H1 (cell line): ENCODE measurements around the gene ANXA4.

Experiments used
- BCL11A ChIP-seq, 2 experiments: IDR thresholded peaks; one replicate each; pipeline ENCODE4 v1.6.1; 2011; ENCODE audit warnings: low read depth in 2 of 2, low read length in 2 of 2, mild to moderate bottlenecking in 2 of 2
- CEBPB ChIP-seq: IDR thresholded peaks from 2 replicates; pipeline ENCODE4 v1.6.1; 2012; ENCODE audit warnings: low read depth, low read length
- CTCF ChIP-seq, 3 experiments: IDR thresholded peaks; 1 replicate in 2 of 3; 2 replicates in 1 of 3; pipeline versions ENCODE4 v1.5.1 to v1.6.1; 2011; ENCODE audit warnings: low read length in 3 of 3, mild to moderate bottlenecking in 3 of 3, inconsistent platforms in 2 of 3, low read depth in 1 of 3, moderate library complexity in 1 of 3; ENCODE audit not compliant: insufficient read depth in 1 of 3; ENCODE audit errors: control extremely low read depth in 1 of 3
- MAX ChIP-seq: IDR thresholded peaks from 2 replicates; pipeline ENCODE4 v1.6.1; 2012; ENCODE audit warnings: inconsistent platforms
- POLR2A ChIP-seq, 2 experiments: IDR thresholded peaks; 1 replicate in 1 of 2; 2 replicates in 1 of 2; pipeline ENCODE4 v1.6.1; 2011; ENCODE audit warnings: low read depth in 2 of 2, low read length in 2 of 2, mild to moderate bottlenecking in 2 of 2; ENCODE audit errors: control extremely low read depth in 1 of 2
- POLR2AphosphoS5 ChIP-seq: IDR thresholded peaks from 2 replicates; pipeline ENCODE4 v1.6.1; 2011; ENCODE audit warnings: low read depth, low read length
- POU5F1 ChIP-seq: IDR thresholded peaks from 2 replicates; pipeline ENCODE4 v1.6.1; 2011; ENCODE audit warnings: low read depth, mild to moderate bottlenecking, low read length, moderate library complexity
- RAD21 ChIP-seq, 2 experiments: IDR thresholded peaks in 1 of 2; conservative IDR thresholded peaks in 1 of 2; 2 replicates each; pipeline ENCODE4 v1.6.1; 2011; ENCODE audit warnings: low read depth in 2 of 2, low read length in 2 of 2, improper control_type of control experiment in 1 of 2, inconsistent platforms in 1 of 2, mild to moderate bottlenecking in 1 of 2, moderate library complexity in 1 of 2
- RXRA ChIP-seq: IDR thresholded peaks from 2 replicates; pipeline ENCODE4 v1.6.1; 2011; ENCODE audit warnings: low read depth, mild to moderate bottlenecking, low read length, moderate library complexity; ENCODE audit not compliant: insufficient read depth
- SIN3A ChIP-seq, 2 experiments: IDR thresholded peaks in 1 of 2; conservative IDR thresholded peaks in 1 of 2; 2 replicates each; pipeline ENCODE4 v1.6.1; 2011 to 2012; ENCODE audit warnings: low read length in 2 of 2, improper control_type of control experiment in 1 of 2, low read depth in 1 of 2, mild to moderate bottlenecking in 1 of 2
- TAF1 ChIP-seq: IDR thresholded peaks from 2 replicates; pipeline ENCODE4 v1.6.1; 2011; ENCODE audit warnings: mild to moderate bottlenecking, low read depth, low read length
- YY1 ChIP-seq: IDR thresholded peaks from 2 replicates; pipeline ENCODE4 v1.6.1; 2011; ENCODE audit warnings: low read depth, mild to moderate bottlenecking, low read length

GRCh38 chr2:69805887-69806286, 64.0 kb downstream of the ANXA4 start:
- TF ChIP-seq MAX (no peak), POLR2A (IDR thresholded peaks at IDR 0.05; ENCODE audit: control extremely low read depth in 1 of 2, low read depth in 2 of 2, low read length in 2 of 2) (no peak), CTCF (IDR thresholded peaks at IDR 0.05; ENCODE audit: control extremely low read depth in 1 of 3, insufficient read depth in 1 of 3, low read depth in 1 of 3, low read length in 3 of 3) (no peak), CEBPB (no peak), TAF1 (no peak), RXRA (no peak), SIN3A (conservative IDR thresholded peaks at IDR 0.05 in 1 of 2, IDR thresholded peaks at IDR 0.05 in 1 of 2; ENCODE audit: low read depth in 1 of 2, low read length in 2 of 2) (no peak), POU5F1 (no peak), BCL11A (IDR thresholded peaks at IDR 0.05; ENCODE audit: low read depth in 2 of 2, low read length in 2 of 2) (no peak), RAD21 (IDR thresholded peaks at IDR 0.05 in 1 of 2, conservative IDR thresholded peaks at IDR 0.05 in 1 of 2; ENCODE audit: low read depth in 2 of 2, low read length in 2 of 2) (no peak), POLR2AphosphoS5 (no peak), YY1 (no peak)
